ENCODE measurements around the gene ITPKC.

The ITPKC gene

GRCh38 chr19:40752257-40752781 is 35.4 kb downstream of the ITPKC start:
- Histone ChIP-seq H2AFZ (ENCODE audit: low read length, unreplicated experiment) (no peak overlapping the region), H3K27ac (ENCODE audit: low read depth, low read length) (no peak overlapping the region), H3K4me3 (ENCODE audit: low read depth, low read length) (peak overlapping the region; percentile 88), H3K79me2 (ENCODE audit: control insufficient read depth, insufficient read depth, low read length, unreplicated experiment) (peaks cover 54% of the 10 kb centered on the region), H3K36me3 (ENCODE audit: insufficient read depth, low read length) (0 out of 2 replicates have a peak, but pooled peaks cover 6% of the 10 kb centered on the region), H3K4me1 (ENCODE audit: control insufficient read depth, insufficient read depth, low read length, unreplicated experiment) (peaks cover 19% of the 10 kb centered on the region), H3K27me3 (ENCODE audit: insufficient read depth, low read length) (no peaks in the 10 kb centered on the region)

DNA sequence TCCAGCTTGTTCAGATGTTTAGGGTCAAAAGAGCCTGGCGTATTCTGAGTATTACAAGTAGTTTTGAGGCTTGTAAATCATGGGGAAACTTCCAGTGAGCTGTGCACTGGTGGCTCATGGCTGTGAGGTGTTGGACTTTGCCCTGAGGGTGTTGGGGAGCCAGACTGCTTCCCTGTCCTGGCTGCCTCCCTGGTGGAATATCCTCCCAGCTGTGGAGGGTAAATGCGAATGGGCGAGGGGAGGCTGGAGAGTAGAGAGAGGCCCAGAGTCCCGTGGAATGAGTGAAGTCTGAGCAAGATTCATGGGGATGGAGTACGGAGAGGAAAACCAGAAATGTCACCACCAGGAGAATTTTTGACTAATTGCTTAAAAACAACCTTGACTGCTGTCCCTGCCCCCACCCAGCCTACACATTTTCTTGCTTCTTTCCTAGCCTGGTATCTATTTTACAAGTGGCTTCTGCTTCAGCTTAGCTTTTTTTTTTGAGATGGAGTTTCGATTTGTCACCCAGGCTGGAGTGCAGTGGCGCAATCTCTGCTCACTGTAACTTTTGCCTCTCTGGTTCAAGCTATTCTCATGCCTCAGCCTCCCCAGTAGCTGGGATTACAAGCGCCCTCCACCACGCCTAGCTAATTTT is 37.8 kb downstream of the ITPKC start:
- Histone ChIP-seq H3K4me3 (ENCODE audit: low read depth, low read length) (peak overlapping the region; percentile 47), H3K79me2 (ENCODE audit: control insufficient read depth, insufficient read depth, low read length, unreplicated experiment) (peaks cover 59% of the 10 kb centered on the region), H3K36me3 (ENCODE audit: insufficient read depth, low read length) (0 out of 2 replicates have a peak, but pooled peaks cover 10% of the 10 kb centered on the region), H2AFZ (ENCODE audit: low read length, unreplicated experiment) (no peak overlapping the region), H3K27ac (ENCODE audit: low read depth, low read length) (no peak overlapping the region), H3K4me1 (ENCODE audit: control insufficient read depth, insufficient read depth, low read length, unreplicated experiment) (peaks cover 12% of the 10 kb centered on the region), H3K27me3 (ENCODE audit: insufficient read depth, low read length) (no peaks in the 10 kb centered on the region)

DNA sequence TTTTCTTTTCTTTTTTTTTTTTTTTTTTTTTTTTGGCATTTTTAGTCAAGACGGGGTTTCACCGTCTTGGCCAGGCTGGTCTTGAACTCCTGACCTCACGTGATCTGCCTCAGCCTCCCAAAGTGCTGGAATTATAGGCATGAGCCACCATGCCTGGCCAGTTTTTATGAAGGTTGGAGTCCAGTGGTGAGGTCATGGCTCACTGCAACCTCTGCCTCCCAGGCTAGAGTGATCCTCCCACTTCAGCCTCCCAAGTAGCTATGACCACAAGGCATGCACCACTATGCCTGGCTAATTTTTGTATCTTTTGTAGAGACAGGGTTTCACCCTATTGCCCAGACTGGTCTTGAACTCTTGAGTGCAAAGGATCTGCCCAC is 38.3 kb downstream of the ITPKC start:
- H3K4me1 ChIP-seq (ENCODE audit: control insufficient read depth, insufficient read depth, low read length, unreplicated experiment), result peaks cover 10% of the 10 kb centered on the region
- H3K27ac ChIP-seq (ENCODE audit: low read depth, low read length), result no peak overlapping the region
- H3K4me3 ChIP-seq (ENCODE audit: low read depth, low read length), result no peak overlapping the region
- H3K79me2 ChIP-seq (ENCODE audit: control insufficient read depth, insufficient read depth, low read length, unreplicated experiment), result peaks cover 59% of the 10 kb centered on the region
- H2AFZ ChIP-seq (ENCODE audit: low read length, unreplicated experiment), result no peak overlapping the region
- H3K27me3 ChIP-seq (ENCODE audit: insufficient read depth, low read length), result no peaks in the 10 kb centered on the region
- peaks cover 11% of the 10 kb centered on the region; the same call in 1 of the 2 replicates for H3K36me3 ChIP-seq (ENCODE audit: insufficient read depth, low read length)

DNA sequence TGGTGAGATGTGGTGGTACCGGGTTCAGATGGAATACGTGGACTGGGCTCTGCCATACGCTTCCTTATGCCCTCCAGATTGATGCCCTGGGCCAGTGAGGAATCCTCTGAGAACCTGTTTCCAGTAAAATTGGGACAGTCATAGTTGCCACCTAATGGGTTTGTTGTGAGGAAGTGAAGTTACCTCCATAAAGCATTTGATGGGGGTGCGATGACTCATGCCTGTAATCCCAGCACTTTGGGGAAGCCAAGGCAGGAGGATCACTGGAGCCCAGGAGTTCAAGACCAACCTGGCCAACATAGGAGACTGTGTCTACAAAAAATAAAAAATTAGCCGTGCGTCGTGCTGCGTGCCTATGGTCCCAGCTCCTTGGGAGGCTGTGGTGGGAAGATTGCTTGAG is 38.9 kb downstream of the ITPKC start:
- Histone ChIP-seq H3K27me3 (ENCODE audit: insufficient read depth, low read length) (no peaks in the 10 kb centered on the region), H3K36me3 (ENCODE audit: insufficient read depth, low read length) (peaks cover 13% of the 10 kb centered on the region; the same call in 1 of the 2 replicates), H3K4me1 (ENCODE audit: control insufficient read depth, insufficient read depth, low read length, unreplicated experiment) (peaks cover 10% of the 10 kb centered on the region), H2AFZ (ENCODE audit: low read length, unreplicated experiment) (no peak overlapping the region), H3K79me2 (ENCODE audit: control insufficient read depth, insufficient read depth, low read length, unreplicated experiment) (peaks cover 59% of the 10 kb centered on the region), H3K27ac (ENCODE audit: low read depth, low read length) (no peak overlapping the region), H3K4me3 (ENCODE audit: low read depth, low read length) (no peak overlapping the region)

DNA sequence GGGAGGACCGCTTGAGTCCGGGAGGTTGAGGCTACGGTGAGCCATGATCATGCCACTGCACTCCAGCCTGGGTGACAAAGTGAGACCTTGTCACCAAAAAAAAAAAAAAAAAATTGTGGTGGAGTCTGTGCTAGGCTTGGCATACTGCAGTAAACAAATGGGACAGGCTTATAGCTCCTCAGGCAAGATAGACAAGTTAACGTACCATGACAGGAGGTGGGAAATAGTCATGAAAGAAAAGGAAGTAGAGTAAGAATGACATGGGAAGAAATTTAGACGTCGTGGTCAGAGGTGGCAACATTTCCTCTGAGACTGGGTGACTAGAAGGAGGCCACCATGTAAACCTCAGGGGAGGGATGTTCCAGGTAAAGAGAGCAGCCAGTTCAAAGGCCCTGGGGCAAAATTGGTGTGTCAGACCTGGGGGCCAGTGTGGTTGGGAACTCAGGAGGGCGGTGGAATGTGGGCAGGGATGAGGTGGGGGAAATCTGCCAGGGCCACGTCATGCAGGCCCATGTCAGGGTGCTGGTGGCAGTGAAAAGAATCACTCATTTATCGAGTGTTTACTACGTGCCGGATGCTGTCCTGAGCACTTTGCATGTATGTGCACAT is 39.7 kb downstream of the ITPKC start:
- Histone ChIP-seq H3K4me3 (ENCODE audit: low read depth, low read length) (no peak overlapping the region), H3K79me2 (ENCODE audit: control insufficient read depth, insufficient read depth, low read length, unreplicated experiment) (peaks cover 55% of the 10 kb centered on the region), H2AFZ (ENCODE audit: low read length, unreplicated experiment) (no peak overlapping the region), H3K27ac (ENCODE audit: low read depth, low read length) (no peak overlapping the region), H3K27me3 (ENCODE audit: insufficient read depth, low read length) (no peaks in the 10 kb centered on the region), H3K4me1 (ENCODE audit: control insufficient read depth, insufficient read depth, low read length, unreplicated experiment) (peaks cover 10% of the 10 kb centered on the region), H3K36me3 (ENCODE audit: insufficient read depth, low read length) (peaks cover 13% of the 10 kb centered on the region; the same call in 1 of the 2 replicates)

- Histone ChIP-seq H3K27me3 (ENCODE audit: insufficient read depth, low read length) (no peaks in the 10 kb centered on the region), H3K4me1 (ENCODE audit: control insufficient read depth, insufficient read depth, low read length, unreplicated experiment) (peaks cover 10% of the 10 kb centered on the region), H3K27ac (ENCODE audit: low read depth, low read length) (no peak overlapping the region), H3K4me3 (ENCODE audit: low read depth, low read length) (no peak overlapping the region), H3K36me3 (ENCODE audit: insufficient read depth, low read length) (peaks cover 15% of the 10 kb centered on the region; the same call in 1 of the 2 replicates), H2AFZ (ENCODE audit: low read length, unreplicated experiment) (no peak overlapping the region), H3K79me2 (ENCODE audit: control insufficient read depth, insufficient read depth, low read length, unreplicated experiment) (peaks cover 39% of the 10 kb centered on the region)
These were observed 41.6 kb downstream of the ITPKC start for GRCh38 chr19:40758491-40758890.

GRCh38 chr19:40759352-40759751 is 42.4 kb downstream of the ITPKC start:
- no peaks in the 10 kb centered on the region for H3K27me3 ChIP-seq (ENCODE audit: insufficient read depth, low read length)
- H3K36me3 ChIP-seq (ENCODE audit: insufficient read depth, low read length), result peaks cover 20% of the 10 kb centered on the region; the same call in 1 of the 2 replicates
- H3K4me1 ChIP-seq (ENCODE audit: control insufficient read depth, insufficient read depth, low read length, unreplicated experiment), result peaks cover 8% of the 10 kb centered on the region
- H3K27ac ChIP-seq (ENCODE audit: low read depth, low read length), result no peak overlapping the region
- no peak overlapping the region for H3K4me3 ChIP-seq (ENCODE audit: low read depth, low read length)
- no peak overlapping the region for H2AFZ ChIP-seq (ENCODE audit: low read length, unreplicated experiment)
- H3K79me2 ChIP-seq (ENCODE audit: control insufficient read depth, insufficient read depth, low read length, unreplicated experiment), result peaks cover 34% of the 10 kb centered on the region

DNA sequence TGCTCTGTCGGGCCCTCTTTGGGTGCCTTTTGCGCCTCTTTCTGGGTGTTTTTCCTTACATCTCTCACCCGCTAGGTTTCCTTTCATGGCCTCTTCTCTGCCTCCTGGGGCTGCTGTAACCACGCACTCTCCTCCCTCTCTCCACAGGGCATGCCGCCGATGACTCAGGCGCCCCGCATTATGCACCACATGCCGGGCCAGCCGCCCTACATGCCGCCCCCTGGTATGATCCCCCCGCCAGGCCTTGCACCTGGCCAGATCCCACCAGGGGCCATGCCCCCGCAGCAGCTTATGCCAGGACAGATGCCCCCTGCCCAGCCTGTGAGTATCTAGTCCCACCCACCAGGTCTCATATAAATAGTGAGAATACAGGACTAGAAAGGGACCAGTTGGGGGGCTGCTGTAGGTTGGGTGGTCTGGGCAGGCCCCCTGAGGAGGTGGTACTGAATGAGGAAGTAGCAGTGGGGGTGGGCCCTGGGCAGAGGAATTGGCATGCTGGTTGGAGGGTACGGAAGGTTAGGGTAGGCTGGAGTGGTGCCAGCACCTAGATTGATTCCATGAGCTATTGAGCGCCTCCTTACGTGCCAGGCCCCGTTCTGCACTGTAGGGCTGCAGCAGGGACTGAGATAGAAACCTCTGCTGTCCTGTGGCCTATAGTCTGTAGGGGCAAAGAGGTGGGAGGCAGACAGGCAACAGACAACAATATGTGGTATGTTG is 46.0 kb downstream of the ITPKC start:
- H3K4me1 ChIP-seq (ENCODE audit: control insufficient read depth, insufficient read depth, low read length, unreplicated experiment), result no peaks in the 10 kb centered on the region
- H3K4me3 ChIP-seq (ENCODE audit: low read depth, low read length), result no peak overlapping the region
- no peak overlapping the region for H3K27ac ChIP-seq (ENCODE audit: low read depth, low read length)
- peaks cover 3% of the 10 kb centered on the region for H3K79me2 ChIP-seq (ENCODE audit: control insufficient read depth, insufficient read depth, low read length, unreplicated experiment)
- H3K27me3 ChIP-seq (ENCODE audit: insufficient read depth, low read length), result no peaks in the 10 kb centered on the region
- peaks cover 14% of the 10 kb centered on the region; the same call in 1 of the 2 replicates for H3K36me3 ChIP-seq (ENCODE audit: insufficient read depth, low read length)
- H2AFZ ChIP-seq (ENCODE audit: low read length, unreplicated experiment), result no peak overlapping the region

- H3K4me3 ChIP-seq (ENCODE audit: low read depth, low read length), result no peak overlapping the region
- H3K27me3 ChIP-seq (ENCODE audit: insufficient read depth, low read length), result no peaks in the 10 kb centered on the region
- no peak overlapping the region for H3K27ac ChIP-seq (ENCODE audit: low read depth, low read length)
- H3K36me3 ChIP-seq (ENCODE audit: insufficient read depth, low read length), result peaks cover 10% of the 10 kb centered on the region; the same call in 1 of the 2 replicates
- no peak overlapping the region for H2AFZ ChIP-seq (ENCODE audit: low read length, unreplicated experiment)
- H3K4me1 ChIP-seq (ENCODE audit: control insufficient read depth, insufficient read depth, low read length, unreplicated experiment), result no peaks in the 10 kb centered on the region
- H3K79me2 ChIP-seq (ENCODE audit: control insufficient read depth, insufficient read depth, low read length, unreplicated experiment), result no peaks in the 10 kb centered on the region
These were observed 46.6 kb downstream of the ITPKC start for GRCh38 chr19:40763526-40763925.

- no peak overlapping the region for H3K4me3 ChIP-seq (ENCODE audit: low read depth, low read length)
- H3K4me1 ChIP-seq (ENCODE audit: control insufficient read depth, insufficient read depth, low read length, unreplicated experiment), result no peaks in the 10 kb centered on the region
- no peaks in the 10 kb centered on the region for H3K79me2 ChIP-seq (ENCODE audit: control insufficient read depth, insufficient read depth, low read length, unreplicated experiment)
- H3K36me3 ChIP-seq (ENCODE audit: insufficient read depth, low read length), result peaks cover 10% of the 10 kb centered on the region; the same call in 1 of the 2 replicates
- H2AFZ ChIP-seq (ENCODE audit: low read length, unreplicated experiment), result no peak overlapping the region
- no peaks in the 10 kb centered on the region for H3K27me3 ChIP-seq (ENCODE audit: insufficient read depth, low read length)
- no peak overlapping the region for H3K27ac ChIP-seq (ENCODE audit: low read depth, low read length)
These were observed 47.1 kb downstream of the ITPKC start for GRCh38 chr19:40763963-40764362.

Data from ACC112 (cell line).